Cardiac muscle cell (in vitro differentiated cells and primary cell): ENCODE data around the gene SLC16A8. TPM values are rescaled to one million over a fixed set of nuclear protein-coding genes. Genes with fewer than 3 reads are reported as not detected.
"Not testable (repeated sequence)": the region's sequence is repeated elsewhere in the genome, so short reads cannot be mapped to it uniquely, and the experiment has no call there.

Experiments used
- DNase-seq, 2 donors: peaks; one replicate each; pipeline versions ENCODE4 v3.0.0 to v3.0.0-alpha.2; 2010 to 2017; ENCODE audit warnings: low read depth in 1 of 2, low spot score in 1 of 2
- H3K27ac ChIP-seq: fragments of 200-600 bp; sonication (generic); 2 replicates; pipeline ENCODE4 v1.5.1; 2016
- H3K27me3 ChIP-seq: fragments of 200-600 bp; sonication (generic); 2 replicates; pipeline ENCODE4 v1.6.0; 2016; ENCODE audit warnings: control low read depth
- H3K36me3 ChIP-seq: fragments of 200-600 bp; sonication (generic); 2 replicates; pipeline ENCODE4 v1.5.1; 2016; ENCODE audit warnings: control low read depth
- H3K4me1 ChIP-seq: fragments of 200-600 bp; sonication (generic); 2 replicates; pipeline ENCODE4 v1.8.1; 2017; ENCODE audit warnings: low read depth, mild to moderate bottlenecking, mixed run types
- H3K4me3 ChIP-seq: fragments of 200-600 bp; sonication (generic); 2 replicates; pipeline ENCODE4 v1.5.1; 2016; ENCODE audit warnings: mild to moderate bottlenecking
- H3K9me3 ChIP-seq: fragments of 200-600 bp; sonication (generic); 2 replicates; pipeline ENCODE4 v1.5.1; 2017; ENCODE audit warnings: low read depth, mild to moderate bottlenecking, control low read depth
- CTCF ChIP-seq: IDR thresholded peaks from 2 replicates; pipeline ENCODE4 v1.5.1; 2012; ENCODE audit warnings: low read depth, mild to moderate bottlenecking, low read length
- polyA plus RNA-seq: library from polyadenylated mRNA; unstranded; fragments of >200 nt; fragmentation: Nextera tagmentation; extraction: Ambion mirVana; gene quantifications from 2 replicates; pipeline ENCODE4 v1.2.1, GENCODE V29; 2016
- total RNA-seq: library from RNA; depleted of rRNA; stranded (reverse); fragments of >200 nt; gene quantifications from 2 replicates; pipeline ENCODE4 v1.2.3, GENCODE V29; 2016

SLC16A8 gene
- total and polyA plus RNA-seq, 2 experiments from 2014 or later: 0.60 to 1.7 TPM

- TF ChIP-seq CTCF: no peak
- no peak overlapping the region for H3K4me3 ChIP-seq
- H3K4me1 ChIP-seq: no peaks in the 10 kb centered on the region
- no peaks in the 10 kb centered on the region for H3K27me3 ChIP-seq
- H3K27ac ChIP-seq: no peak overlapping the region
- no peaks in the 10 kb centered on the region for H3K9me3 ChIP-seq
- no peaks in the 10 kb centered on the region for H3K36me3 ChIP-seq
- no peak for DNase-seq
Observed at GRCh38 chr22:38042488-38042790, 41.5 kb downstream of the SLC16A8 start.

DNA sequence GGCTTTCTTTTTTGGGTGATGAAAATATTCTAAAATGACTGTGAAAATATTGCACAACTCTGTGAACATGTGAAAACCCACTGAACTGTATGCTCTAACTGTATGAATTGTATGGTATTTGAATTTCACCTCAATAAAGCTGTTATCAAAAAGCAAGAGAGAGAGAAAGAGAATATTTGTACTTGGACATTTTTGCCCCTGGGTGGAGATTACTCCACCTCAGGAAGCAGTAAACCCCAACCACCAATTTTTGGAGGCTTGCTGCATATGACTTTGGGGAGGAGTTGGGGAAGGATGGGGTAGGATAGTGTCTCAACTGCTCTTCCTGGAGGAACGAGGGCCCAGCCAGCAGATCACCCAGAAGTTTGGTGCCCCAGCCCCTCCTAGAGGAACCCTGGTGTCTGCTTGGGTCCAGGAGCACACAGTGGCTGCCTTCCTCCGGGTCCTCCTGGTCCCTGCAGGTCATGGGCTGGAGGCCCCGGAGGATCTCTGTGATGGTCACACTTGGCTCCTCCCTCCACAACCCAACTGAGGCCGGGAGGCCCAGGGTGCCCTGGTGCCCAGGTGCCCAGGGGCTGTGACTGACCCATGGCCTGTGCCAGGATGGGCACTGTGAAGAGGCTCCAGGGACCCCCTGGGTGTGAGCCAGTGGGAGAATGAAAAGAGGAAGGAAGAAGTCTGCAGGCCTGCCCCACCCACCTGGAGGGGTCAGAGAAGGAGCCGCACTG lies 42.1 kb downstream of the SLC16A8 start:
- Histone ChIP-seq H3K9me3 (no peaks in the 10 kb centered on the region), H3K27me3 (no peaks in the 10 kb centered on the region), H3K36me3 (no peaks in the 10 kb centered on the region), H3K4me1 (no peaks in the 10 kb centered on the region), H3K4me3 (no peak overlapping the region), H3K27ac (no peak overlapping the region)
- no peak for DNase-seq
- no peak for TF ChIP-seq CTCF

DNA sequence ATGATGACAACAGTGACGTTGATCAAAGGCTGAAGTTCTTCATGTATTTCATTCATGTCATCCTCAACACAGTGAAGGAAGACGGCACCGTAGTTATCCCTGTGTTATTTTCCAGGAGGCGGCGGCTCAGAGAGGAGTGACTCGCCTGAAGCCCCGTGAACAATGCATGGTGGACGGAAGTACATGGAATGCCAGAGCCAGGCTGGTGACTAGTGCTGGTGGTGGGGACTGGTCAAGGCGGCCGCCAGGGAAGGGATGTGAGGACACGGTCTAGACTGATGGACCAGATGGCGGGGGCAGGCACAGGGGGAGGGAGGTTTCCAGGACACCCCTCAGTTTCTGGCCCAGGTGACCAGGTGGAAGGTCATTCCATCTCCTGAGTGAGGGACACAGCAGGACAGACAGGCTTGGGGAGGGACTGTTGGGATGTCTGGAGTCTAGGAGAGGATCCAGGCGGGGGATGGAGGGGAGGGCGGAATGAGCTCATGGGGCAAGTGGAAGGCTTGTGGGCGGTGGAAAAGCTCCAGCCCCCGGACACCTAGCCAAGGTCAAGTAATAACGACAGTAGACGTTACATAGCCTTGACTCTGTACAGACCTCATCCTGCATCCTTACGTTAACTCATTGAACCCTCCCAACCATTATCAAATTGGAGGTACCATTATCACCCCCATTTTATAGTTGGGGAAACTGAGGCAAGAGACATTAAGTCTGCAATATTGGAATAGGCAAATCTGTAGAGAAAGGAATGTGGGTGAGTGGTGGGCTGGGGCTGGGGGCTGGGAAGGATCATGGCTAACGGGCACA lies 42.8 kb downstream of the SLC16A8 start:
- Histone ChIP-seq H3K27me3 (no peaks in the 10 kb centered on the region), H3K9me3 (no peaks in the 10 kb centered on the region), H3K27ac (no peak overlapping the region), H3K36me3 (no peaks in the 10 kb centered on the region), H3K4me3 (no peak overlapping the region), H3K4me1 (no peaks in the 10 kb centered on the region)
- TF ChIP-seq CTCF: no peak
- no peak for DNase-seq

DNA sequence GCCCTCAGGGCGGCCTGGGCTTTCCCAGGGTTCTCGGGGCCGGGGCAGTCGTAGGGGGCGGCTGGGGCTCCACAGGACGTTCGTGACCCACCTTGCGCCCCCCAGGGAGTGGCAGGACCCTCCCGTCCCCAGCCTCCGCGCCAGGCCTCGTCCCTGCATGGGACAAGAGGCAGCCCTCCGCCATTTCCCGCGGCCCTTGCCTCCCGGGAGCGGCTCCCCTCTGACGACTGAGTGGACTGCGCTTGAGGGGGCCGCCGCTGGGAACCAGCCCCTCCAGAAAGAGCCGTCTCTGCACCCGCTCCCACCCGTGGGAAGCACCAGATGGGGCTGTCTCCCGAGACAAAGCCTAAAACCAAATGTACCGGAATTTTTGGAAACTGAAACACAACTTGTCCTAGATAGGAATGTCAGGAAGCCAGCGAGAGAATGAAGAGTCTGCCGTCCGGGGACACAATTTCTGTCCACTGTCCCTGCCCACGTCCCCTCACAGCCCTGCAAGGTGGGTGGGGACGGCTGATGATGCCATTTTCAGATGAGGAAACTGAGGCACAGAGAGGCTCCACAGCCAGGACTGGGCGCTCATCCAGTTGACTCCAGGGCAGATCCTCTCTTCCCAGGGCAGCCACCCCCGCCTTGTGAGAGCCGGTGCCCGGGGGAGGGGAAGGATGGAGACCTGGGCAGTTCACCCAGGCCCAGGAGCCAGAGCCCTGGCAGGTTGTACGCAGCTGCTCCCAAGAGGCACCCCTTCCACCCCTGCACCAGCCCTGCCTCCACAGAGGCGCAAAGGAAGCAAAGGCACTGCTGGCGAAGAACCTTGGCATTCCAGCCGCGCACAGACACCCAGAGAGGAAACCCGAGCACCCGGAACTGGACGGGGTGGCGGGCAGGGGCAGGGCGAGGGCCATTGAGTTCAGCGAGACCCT lies 44.8 kb downstream of the SLC16A8 start:
- no peak for TF ChIP-seq CTCF
- H3K27me3 ChIP-seq: no peaks in the 10 kb centered on the region
- H3K4me3 ChIP-seq: no peak overlapping the region
- H3K9me3 ChIP-seq: no peaks in the 10 kb centered on the region
- H3K27ac ChIP-seq: no peak overlapping the region
- H3K4me1 ChIP-seq: peaks cover under 1% of the 10 kb centered on the region
- H3K36me3 ChIP-seq: no peaks in the 10 kb centered on the region
- DNase-seq: no peak

GRCh38 chr22:38038426-38038825 lies 45.6 kb downstream of the SLC16A8 start:
- no peaks in the 10 kb centered on the region for H3K9me3 ChIP-seq
- H3K27ac ChIP-seq: no peak overlapping the region
- H3K4me3 ChIP-seq: no peak overlapping the region
- no peak for DNase-seq
- no peaks in the 10 kb centered on the region for H3K36me3 ChIP-seq
- H3K4me1 ChIP-seq: peaks cover 4% of the 10 kb centered on the region
- H3K27me3 ChIP-seq: no peaks in the 10 kb centered on the region
- no peak for TF ChIP-seq CTCF

DNA sequence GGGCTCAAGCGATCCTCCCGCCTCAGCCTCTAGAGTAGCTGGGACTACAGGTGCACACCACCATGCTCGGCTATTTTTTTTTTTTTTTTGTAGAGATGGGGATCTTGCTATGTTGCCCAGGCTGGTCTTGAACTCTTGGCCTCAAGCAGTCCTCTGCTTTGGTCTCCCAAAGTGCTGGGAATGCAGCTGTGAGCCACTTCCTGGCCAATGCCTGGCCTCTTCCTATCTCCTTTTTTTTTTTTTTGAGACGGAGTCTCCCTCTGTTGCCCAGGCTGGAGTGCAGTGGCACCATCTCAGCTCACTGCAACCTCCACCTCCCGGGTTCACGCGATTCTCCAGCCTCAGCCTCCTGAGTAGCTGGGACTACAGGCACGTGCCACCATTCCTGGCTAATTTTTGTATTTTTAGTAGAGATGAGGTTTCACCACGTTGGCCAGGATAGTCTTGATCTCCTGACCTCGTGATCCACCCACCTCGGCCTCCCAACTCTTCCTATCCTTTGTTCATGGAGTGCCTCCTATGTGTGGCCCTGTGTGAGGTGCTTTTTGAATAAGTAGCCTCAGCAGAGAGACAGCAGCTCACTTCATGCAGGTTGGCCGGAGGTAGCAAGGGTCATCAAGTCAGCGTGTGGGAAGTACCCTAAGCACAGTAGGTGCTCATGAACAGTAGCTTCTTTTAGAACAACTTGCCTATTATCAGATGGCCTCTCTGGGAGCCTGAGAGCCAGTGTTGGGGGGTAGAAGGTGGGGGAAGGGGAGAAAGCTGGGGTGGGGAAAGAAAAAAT lies 46.4 kb downstream of the SLC16A8 start:
- not testable (repeated sequence) for H3K9me3 ChIP-seq, H3K27me3 ChIP-seq, DNase-seq, H3K4me1 ChIP-seq, H3K4me3 ChIP-seq, H3K27ac ChIP-seq, H3K36me3 ChIP-seq
